Neutrophil (primary cell): ENCODE measurements around the gene PRLH.

Experiments used
- H3K27ac ChIP-seq: fragments of 200-600 bp; sonication (generic); 2 replicates; pipeline ENCODE4 v1.5.1; 2016; ENCODE audit warnings: mild to moderate bottlenecking, moderate library complexity
- H3K27me3 ChIP-seq: fragments of 200-600 bp; sonication (generic); 2 replicates; pipeline ENCODE4 v1.6.0; 2016; ENCODE audit warnings: mild to moderate bottlenecking
- H3K36me3 ChIP-seq: fragments of 200-600 bp; sonication (generic); 2 replicates; pipeline ENCODE4 v1.5.1; 2017
- H3K4me1 ChIP-seq, 2 experiments: fragments of 200-600 bp in 1 of 2; sonication (generic) in 1 of 2; 1 replicate in 1 of 2; 2 replicates in 1 of 2; pipeline versions ENCODE4 v1.5.1 to v1.6.1; 2013 to 2016; ENCODE audit warnings: low read depth in 1 of 2, low read length in 1 of 2, mild to moderate bottlenecking in 1 of 2, moderate library complexity in 1 of 2; ENCODE audit not compliant: control insufficient read depth in 1 of 2, insufficient read depth in 1 of 2
- H3K4me3 ChIP-seq, 2 experiments: fragments of 200-600 bp in 1 of 2; sonication (generic) in 1 of 2; 1 replicate in 1 of 2; 2 replicates in 1 of 2; pipeline ENCODE4 v1.5.1; 2013 to 2016; ENCODE audit warnings: low read depth in 1 of 2, low read length in 1 of 2, mild to moderate bottlenecking in 1 of 2, moderate library complexity in 1 of 2
- H3K9me3 ChIP-seq: fragments of 200-600 bp; sonication (generic); 2 replicates; pipeline ENCODE4 v1.5.1; 2016
- CTCF ChIP-seq: fragments of 200-600 bp; sonication (generic); IDR thresholded peaks from 2 replicates; pipeline ENCODE4 v1.5.1; 2016; ENCODE audit warnings: antibody characterized with exemption

PRLH gene

DNA sequence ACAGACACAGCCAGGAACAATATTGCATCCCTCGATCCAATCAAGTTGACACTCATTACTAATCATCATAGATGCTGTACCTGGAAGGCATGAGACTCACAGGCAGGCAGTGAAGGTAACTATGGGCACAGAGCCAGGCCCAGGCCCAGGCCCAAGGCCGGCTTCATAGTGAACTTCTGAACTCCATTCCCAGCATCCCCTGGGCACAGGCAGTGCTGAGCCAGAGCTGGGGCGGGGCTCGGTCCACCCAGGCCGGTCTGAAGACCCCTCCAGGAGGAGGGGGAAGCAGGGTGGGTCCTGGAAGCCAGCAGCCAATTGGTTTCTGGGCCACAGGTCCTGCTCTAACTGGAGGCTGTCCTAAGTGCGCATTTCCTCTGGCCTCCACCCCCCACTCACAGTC lies 41.7 kb upstream of the PRLH start:
- no peak for TF ChIP-seq CTCF
- no peaks in the 10 kb centered on the region for H3K36me3 ChIP-seq
- H3K4me3 ChIP-seq, result no peak overlapping the region
- H3K27me3 ChIP-seq, result no peaks in the 10 kb centered on the region
- H3K9me3 ChIP-seq, result no peaks in the 10 kb centered on the region
- no peaks in the 10 kb centered on the region for H3K4me1 ChIP-seq
- H3K27ac ChIP-seq, result no peak overlapping the region

- Histone ChIP-seq H3K4me1 (no peaks in the 10 kb centered on the region), H3K9me3 (no peaks in the 10 kb centered on the region), H3K4me3 (no peak overlapping the region), H3K36me3 (no peaks in the 10 kb centered on the region), H3K27ac (no peak overlapping the region), H3K27me3 (no peaks in the 10 kb centered on the region)
- TF ChIP-seq CTCF, result no peak
These were observed 40.7 kb upstream of the PRLH start for GRCh38 chr2:237525559-237526157.

GRCh38 chr2:237527233-237527632 lies 39.1 kb upstream of the PRLH start:
- no peak overlapping the region for H3K4me3 ChIP-seq
- no peak for TF ChIP-seq CTCF
- H3K27ac ChIP-seq, result no peak overlapping the region
- no peaks in the 10 kb centered on the region for H3K9me3 ChIP-seq
- H3K27me3 ChIP-seq, result no peaks in the 10 kb centered on the region
- peaks cover 0 to 2% of the 10 kb centered on the region in 2 experiments for H3K4me1 ChIP-seq
- no peaks in the 10 kb centered on the region for H3K36me3 ChIP-seq

GRCh38 chr2:237527766-237528165 lies 38.6 kb upstream of the PRLH start:
- TF ChIP-seq CTCF, result no peak
- no peaks in the 10 kb centered on the region for H3K9me3 ChIP-seq
- H3K4me1 ChIP-seq, result peaks cover 0 to 3% of the 10 kb centered on the region in 2 experiments
- no peaks in the 10 kb centered on the region for H3K36me3 ChIP-seq
- H3K27me3 ChIP-seq, result no peaks in the 10 kb centered on the region
- no peak overlapping the region for H3K4me3 ChIP-seq
- no peak overlapping the region for H3K27ac ChIP-seq

DNA sequence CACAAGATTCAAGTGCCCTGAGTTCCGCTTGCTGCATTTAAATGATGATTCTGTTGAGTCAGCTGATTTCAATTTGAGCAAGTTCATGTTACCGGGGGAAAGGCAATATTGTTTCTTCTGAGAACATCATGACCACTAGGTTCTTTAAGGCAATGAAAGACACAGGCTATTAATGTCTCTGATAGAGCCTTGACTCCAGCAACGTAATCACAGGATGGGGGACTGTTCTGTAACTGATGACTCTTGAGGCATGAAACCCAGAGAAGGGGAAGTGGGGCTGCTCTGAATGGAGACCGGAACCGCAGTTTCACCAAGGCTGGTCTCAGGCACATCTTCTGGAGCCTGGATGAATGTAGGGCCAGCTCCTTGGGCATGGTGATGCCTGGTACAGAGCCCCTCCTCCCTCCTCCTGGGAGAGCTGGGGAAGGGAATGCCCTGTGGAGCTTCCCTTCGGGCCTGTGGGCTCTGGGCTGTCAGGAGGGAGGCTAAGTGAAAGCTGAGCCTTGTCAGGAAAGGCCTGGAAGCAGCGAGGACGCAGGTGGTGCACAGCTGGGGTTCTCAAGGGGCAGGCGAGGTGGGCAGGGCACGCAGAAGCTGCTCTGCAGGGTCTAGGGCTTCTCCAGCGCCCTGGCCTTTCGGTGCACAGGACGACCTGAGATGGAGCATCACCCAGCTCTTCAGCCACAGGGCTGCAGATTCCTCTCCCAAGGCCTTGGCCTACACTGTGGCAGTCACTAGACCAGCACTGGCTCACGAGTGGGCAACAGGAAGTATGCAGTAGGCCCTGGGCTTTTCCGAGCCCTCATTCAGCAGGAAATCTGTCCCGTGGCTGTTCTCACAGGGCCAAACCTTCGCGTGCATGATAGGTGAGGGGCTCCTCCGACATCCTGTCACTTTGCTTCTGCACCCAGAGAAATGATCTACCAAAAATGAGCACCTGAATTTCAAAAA lies 36.6 kb upstream of the PRLH start:
- peaks cover 0 to 3% of the 10 kb centered on the region in 2 experiments for H3K4me1 ChIP-seq
- no peaks in the 10 kb centered on the region for H3K27me3 ChIP-seq
- no peak overlapping the region for H3K4me3 ChIP-seq
- no peaks in the 10 kb centered on the region for H3K9me3 ChIP-seq
- H3K27ac ChIP-seq, result no peak overlapping the region
- TF ChIP-seq CTCF, result no peak
- H3K36me3 ChIP-seq, result no peaks in the 10 kb centered on the region
